IMR-90 (cell line): ENCODE data around the gene KLHL3. TPM values are rescaled to one million over a fixed set of nuclear protein-coding genes. Genes with fewer than 3 reads are reported as not detected.
A peak's percentile ranks its signal among the peaks of the same experiment; 100 is the strongest.

ENCODE experiments used
- ATAC-seq: fragments of 200-7000 bp; cut with Tn5 transposase; 2 replicates; pipeline ENCODE4 v1.9.1; 2020; ENCODE audit warnings: low read depth, mild to moderate bottlenecking, moderate library complexity
- BruUV-seq: library from RNA; stranded (reverse); fragments of 400-500 nt; replicated peaks from 2 replicates; lab custom pipeline; 2021; lab: Mats Ljungman, UMichigan
- CTCF ChIA-PET: fragments of 300-600 bp; formaldehyde crosslinking; extraction: SDS; loops from one replicate; lab custom pipeline; 2021; ENCODE audit warnings: antibody characterized with exemption; lab: Yijun Ruan, JAX
- POLR2A ChIA-PET: fragments of 300-600 bp; sonication (Branson Sonifier 250); formaldehyde crosslinking; loops from one replicate; lab custom pipeline; 2022; ENCODE audit warnings: antibody characterized with exemption; ENCODE audit not compliant: unreplicated experiment; lab: Charles Lee
- DNase-seq: peaks from one replicate; pipeline ENCODE4 v3.0.0; 2013
- H2AFZ ChIP-seq: replicated peaks from 2 replicates; pipeline ENCODE3; 2013; ENCODE audit warnings: low read length, mild to moderate bottlenecking; ENCODE audit not compliant: poor library complexity
- H2AK5ac ChIP-seq: 2 replicates; pipeline ENCODE4 v1.6.1; 2013; ENCODE audit warnings: low read depth, low read length, inconsistent platforms
- H2AK9ac ChIP-seq: replicated peaks from 2 replicates; pipeline ENCODE3; 2013; ENCODE audit warnings: mild to moderate bottlenecking, low read depth, low read length, moderate library complexity; ENCODE audit not compliant: poor library complexity
- H2BK120ac ChIP-seq: 2 replicates; pipeline ENCODE4 v1.6.1; 2013; ENCODE audit warnings: low read depth, low read length, inconsistent platforms
- H2BK15ac ChIP-seq: 3 replicates; pipeline ENCODE4 v1.6.1; 2013; ENCODE audit warnings: low read depth, low read length, inconsistent platforms
- H2BK20ac ChIP-seq: 2 replicates; pipeline ENCODE4 v1.6.1; 2013; ENCODE audit warnings: low read depth, mild to moderate bottlenecking, inconsistent platforms, low read length, moderate library complexity
- H2BK5ac ChIP-seq: 2 replicates; pipeline ENCODE4 v1.6.1; 2013; ENCODE audit warnings: mild to moderate bottlenecking, low read depth, low read length, inconsistent platforms; ENCODE audit not compliant: poor library complexity, severe bottlenecking
- H3K14ac ChIP-seq: replicated peaks from 2 replicates; pipeline ENCODE4 v1.6.1; 2013; ENCODE audit warnings: low read depth, low read length, inconsistent platforms
- H3K18ac ChIP-seq: 2 replicates; pipeline ENCODE4 v1.6.1; 2013; ENCODE audit warnings: low read depth, low read length, control low read depth
- H3K23ac ChIP-seq: 2 replicates; pipeline ENCODE4 v1.6.1; 2013; ENCODE audit warnings: low read depth, low read length, inconsistent platforms
- H3K27ac ChIP-seq: 2 replicates; pipeline ENCODE4 v1.5.1; 2013; ENCODE audit warnings: mild to moderate bottlenecking, control low read depth, low read length; ENCODE audit not compliant: insufficient read depth
- H3K27me3 ChIP-seq: 2 replicates; pipeline ENCODE4 v1.6.1; 2013; ENCODE audit warnings: low read length; ENCODE audit not compliant: control insufficient read depth, insufficient read depth
- H3K36me3 ChIP-seq: 2 replicates; pipeline ENCODE4 v1.6.1; 2013; ENCODE audit warnings: low read length, mixed read lengths; ENCODE audit not compliant: control insufficient read depth, insufficient read depth
- H3K4ac ChIP-seq: 2 replicates; pipeline ENCODE4 v1.6.1; 2013; ENCODE audit warnings: low read depth, low read length, inconsistent platforms
- H3K4me1 ChIP-seq: 2 replicates; pipeline ENCODE4 v1.6.1; 2013; ENCODE audit warnings: low read length, mixed read lengths; ENCODE audit not compliant: control insufficient read depth, insufficient read depth
- H3K4me2 ChIP-seq: 2 replicates; pipeline ENCODE4 v1.6.1; 2013; ENCODE audit warnings: low read depth, mild to moderate bottlenecking, control low read depth, low read length, moderate library complexity
- H3K4me3 ChIP-seq: 2 replicates; pipeline ENCODE4 v1.5.1; 2013; ENCODE audit warnings: low read depth, mild to moderate bottlenecking, control low read depth, low read length, moderate library complexity; ENCODE audit not compliant: insufficient read depth
- H3K56ac ChIP-seq: 2 replicates; pipeline ENCODE4 v1.6.1; 2013; ENCODE audit warnings: low read length, inconsistent platforms; ENCODE audit not compliant: insufficient read depth; ENCODE audit errors: extremely low read depth
- H3K79me1 ChIP-seq, 2 experiments: 2 replicates each; pipeline ENCODE4 v1.6.1; 2013; ENCODE audit warnings: low read length in 2 of 2, inconsistent platforms in 1 of 2, low read depth in 1 of 2
- H3K9ac ChIP-seq: 2 replicates; pipeline ENCODE4 v1.6.1; 2013; ENCODE audit warnings: low read depth, low read length, control low read depth
- H3K9me1 ChIP-seq: 2 replicates; pipeline ENCODE4 v1.6.1; 2013; ENCODE audit warnings: low read length, inconsistent platforms; ENCODE audit not compliant: insufficient read depth
- H3K9me3 ChIP-seq: 2 replicates; pipeline ENCODE4 v1.6.1; 2013; ENCODE audit warnings: low read length; ENCODE audit not compliant: control insufficient read depth, insufficient read depth
- H4K20me1 ChIP-seq: 2 replicates; pipeline ENCODE4 v1.6.1; 2013; ENCODE audit warnings: low read length, inconsistent platforms; ENCODE audit not compliant: insufficient read depth
- H4K5ac ChIP-seq: 2 replicates; pipeline ENCODE4 v1.6.1; 2013; ENCODE audit warnings: mild to moderate bottlenecking, low read depth, low read length, control low read depth
- H4K8ac ChIP-seq, 2 experiments: 2 replicates each; pipeline ENCODE4 v1.6.1; 2013; ENCODE audit warnings: low read depth in 2 of 2, low read length in 2 of 2, control low read depth in 1 of 2, inconsistent platforms in 1 of 2
- H4K91ac ChIP-seq: 2 replicates; pipeline ENCODE4 v1.6.1; 2013; ENCODE audit warnings: low read depth, low read length, inconsistent platforms; ENCODE audit not compliant: insufficient read depth
- RAD21 ChIP-seq: IDR thresholded peaks from 2 replicates; pipeline ENCODE4 v1.6.1; 2012; ENCODE audit warnings: low read length, improper control_type of control experiment
- WGBS, 2 experiments: methylation state at CpG; one replicate each; pipeline versions ENCODE4 v1.1.5 to v1.1.7; 2013; ENCODE audit warnings: missing lambda C conversion rate in 2 of 2; ENCODE audit not compliant: insufficient read length in 1 of 2; ENCODE audit errors: extremely low coverage in 2 of 2; 5-methylcytosine and 5-hydroxymethylcytosine counted together
- dilution Hi-C: fragments of 300-500 bp; cut with HindIII; formaldehyde crosslinking; loops from one replicate; pipeline ENCODE4 v1.14.3; 2018; ENCODE audit warnings: low sequenced_read_pairs; ENCODE audit not compliant: unreplicated experiment
- in situ Hi-C: fragments of 300-500 bp; cut with MboI; formaldehyde crosslinking; loops from 3 replicates; pipeline ENCODE4 v1.14.3; 2019; ENCODE audit warnings: low sequenced_read_pairs, inconsistent platforms, mixed read lengths
- intact Hi-C: fragments of 100-400 bp; cut with micrococcal nuclease; formaldehyde crosslinking; loops from 2 replicates; pipeline ENCODE4 v1.10.0; 2022
- polyA plus RNA-seq, 3 experiments: library from polyadenylated mRNA; depleted of rRNA; stranded (reverse); fragments of >200 nt; gene quantifications; 2 replicates each; pipeline ENCODE4 v1.2.3, GENCODE V29; 2012; ENCODE audit warnings: low replicate concordance in 1 of 3
- total RNA-seq: library from RNA; depleted of rRNA; stranded (reverse); fragments of >200 nt; gene quantifications from 2 replicates; pipeline ENCODE4 v1.2.3, GENCODE V29; 2012

The KLHL3 gene
- total and polyA plus RNA-seq, 2 of the 4 experiments (the other 2 are of a cell fraction), result 2.3 to 4.1 TPM

GRCh38 chr5:137613554-137614265, 122.2 kb downstream of the KLHL3 start:
- BruUV-seq, result no TSS peak
- intact Hi-C loops, result no loop called here

More at GRCh38 chr5:137613554-137614265, 122.2 kb downstream of the KLHL3 start:
- Histone ChIP-seq H3K4ac (no peak overlapping the region), H3K27me3 (no peaks in the 10 kb centered on the region; the same call in none of the 2 replicates), H2BK5ac (no peak overlapping the region), H3K14ac (no peak overlapping the region), H3K23ac (no peak overlapping the region), H3K27ac (no peak overlapping the region), H2BK120ac (no peak overlapping the region), H4K20me1 (no peaks in the 10 kb centered on the region), H3K4me3 (no peak overlapping the region), H3K18ac (no peak overlapping the region), H3K9ac (no peak overlapping the region), H4K5ac (no peak overlapping the region), H2AK9ac (no peak overlapping the region), H2BK20ac (no peak overlapping the region), H3K9me3 (no peaks in the 10 kb centered on the region), H4K91ac (no peak overlapping the region), H3K4me2 (no peak overlapping the region), H3K79me1 (no peaks in the 10 kb centered on the region), H2BK15ac (no peak overlapping the region), H2AK5ac (no peak overlapping the region), H3K36me3 (no peaks in the 10 kb centered on the region), H3K56ac (no peak overlapping the region), H3K4me1 (no peaks in the 10 kb centered on the region), H4K8ac (no peak overlapping the region), H2AFZ (no peak overlapping the region), H3K9me1 (0 out of 2 replicates have a peak, but pooled peaks cover 2% of the 10 kb centered on the region)
- in situ Hi-C loops (no loop called here), dilution Hi-C loops (no loop called here)
- ATAC-seq (no peak), DNase-seq (peak; percentile 23)
- WGBS, 2 experiments, result 58% methylated on average over 2 of the region's 7 CpGs; no CpG with 5 or more reads in 1 of the 2 experiments
- POLR2A ChIA-PET, result no interaction called here
- CTCF ChIA-PET, result interaction anchor here (0.5 kb wide), 1 partner anchor 278 kb away, joined by 3 read pairs; no protein-coding TSS in a partner anchor
- TF ChIP-seq RAD21, result no peak
